Bronchial epithelial cell (primary cell): ENCODE measurements around the gene BOLA3. TPM values are rescaled to one million over a fixed set of nuclear protein-coding genes. Genes with fewer than 3 reads are reported as not detected.

Experiments used
- DNase-seq: peaks from one replicate; pipeline ENCODE4 v3.0.0-alpha.2; 2010; ENCODE audit warnings: low read depth
- FAIRE-seq: peaks from 2 replicates; lab custom pipeline; 2011; peaks lifted over from hg19 to GRCh38; lab: Jason Lieb, UNC
- H3K27me3 ChIP-seq: 2 replicates; pipeline ENCODE4 v1.5.1; 2011; ENCODE audit warnings: low read length; ENCODE audit not compliant: control insufficient read depth, insufficient read depth
- H3K36me3 ChIP-seq: 2 replicates; pipeline ENCODE4 v1.5.1; 2011; ENCODE audit warnings: low read length; ENCODE audit not compliant: control insufficient read depth, insufficient read depth
- H3K4me3 ChIP-seq: 2 replicates; pipeline ENCODE4 v1.5.1; 2011; ENCODE audit warnings: mild to moderate bottlenecking, low read depth, low read length, control low read depth
- CTCF ChIP-seq: IDR thresholded peaks from 2 replicates; pipeline ENCODE4 v1.5.1; 2011; ENCODE audit warnings: mild to moderate bottlenecking, moderate library complexity, low read length, control low read depth, inconsistent platforms; ENCODE audit not compliant: insufficient read depth, severe bottlenecking
- total RNA-seq: library from RNA; depleted of rRNA; stranded (reverse); fragments of >200 nt; gene quantifications from 2 replicates; pipeline ENCODE4 v1.2.1, GENCODE V29; 2014

BOLA3 gene
- total RNA-seq, 1 donor from 2014 or later: 31.1 TPM

- H3K4me3 ChIP-seq: no peak overlapping the region
- H3K27me3 ChIP-seq: no peaks in the 10 kb centered on the region
- DNase-seq: no peak
- peaks cover 13% of the 10 kb centered on the region for H3K36me3 ChIP-seq
- TF ChIP-seq CTCF: no peak
- no peak for FAIRE-seq
Measured at GRCh38 chr2:74155830-74156229, 8.1 kb upstream of the BOLA3 start.

- DNase-seq: no peak
- FAIRE-seq: no peak
- H3K4me3 ChIP-seq: no peak overlapping the region
- H3K27me3 ChIP-seq: no peaks in the 10 kb centered on the region
- TF ChIP-seq CTCF: no peak
- H3K36me3 ChIP-seq: peaks cover 11% of the 10 kb centered on the region
Measured at GRCh38 chr2:74152954-74153353, 5.2 kb upstream of the BOLA3 start.

GRCh38 chr2:74149570-74150319 is 2.0 kb upstream of the BOLA3 start:
- no peak for FAIRE-seq
- H3K4me3 ChIP-seq: no peak overlapping the region
- H3K36me3 ChIP-seq: peaks cover 4% of the 10 kb centered on the region
- no peaks in the 10 kb centered on the region for H3K27me3 ChIP-seq
- no peak for TF ChIP-seq CTCF
- no peak for DNase-seq

GRCh38 chr2:74149247-74149525 is 1.5 kb upstream of the BOLA3 start:
- H3K4me3 ChIP-seq: no peak overlapping the region
- DNase-seq (no peak), FAIRE-seq (no peak)
- no peak for TF ChIP-seq CTCF
- peaks cover 7% of the 10 kb centered on the region for H3K36me3 ChIP-seq
- no peaks in the 10 kb centered on the region for H3K27me3 ChIP-seq

- DNase-seq (no peak), FAIRE-seq (no peak)
- Histone ChIP-seq H3K27me3 (no peaks in the 10 kb centered on the region), H3K36me3 (peaks cover 7% of the 10 kb centered on the region), H3K4me3 (peak overlapping the region; percentile 78)
- TF ChIP-seq CTCF: no peak
Measured at GRCh38 chr2:74148457-74149246, 940 bp upstream of the BOLA3 start.
